GM18520 (cell line): Measurements from ENCODE around the gene HAVCR2.

ENCODE experiments used
- ATAC-seq: cut with Tn5 transposase; IDR thresholded peaks from one replicate; pipeline ENCODE4 v1.9.1; 2021; ENCODE audit not compliant: unreplicated experiment

HAVCR2 gene

GRCh38 chr5:157108976-157109375 lies at the start of gene HAVCR2:
HAVCR2 (minus strand) TSS chr5:157109044; CDS start chr5:157108983, 61 bp downstream.
- ATAC-seq = peak; percentile 80

GRCh38 chr5:157157293-157157891 lies 48.5 kb upstream of the HAVCR2 start:
- ATAC-seq = no peak

- no peak for ATAC-seq
These were observed 46.5 kb upstream of the HAVCR2 start for GRCh38 chr5:157155297-157155696.

- no peak for ATAC-seq
These were observed 42.2 kb upstream of the HAVCR2 start for GRCh38 chr5:157150995-157151394.

GRCh38 chr5:157148734-157149615 lies 40.1 kb upstream of the HAVCR2 start:
- no peak for ATAC-seq

- peak; percentile 20 for ATAC-seq
These were observed 34.5 kb upstream of the HAVCR2 start for GRCh38 chr5:157143127-157143971.

- ATAC-seq = peak; percentile 100
These were observed 33.7 kb upstream of the HAVCR2 start, which contains the start of gene MED7 for GRCh38 chr5:157142317-157143126. MED7 (minus strand) TSS chr5:157142865; CDS start chr5:157139431, 3,434 bp downstream.

- ATAC-seq = no peak
These were observed 28.8 kb upstream of the HAVCR2 start for GRCh38 chr5:157137691-157138090.

- ATAC-seq = no peak
These were observed 23.4 kb upstream of the HAVCR2 start for GRCh38 chr5:157132281-157132612.

- no peak for ATAC-seq
These were observed 22.1 kb upstream of the HAVCR2 start for GRCh38 chr5:157130925-157131324.

GRCh38 chr5:157121709-157122108 lies 12.9 kb upstream of the HAVCR2 start:
- no peak for ATAC-seq

- ATAC-seq = no peak
These were observed 11.3 kb upstream of the HAVCR2 start for GRCh38 chr5:157120102-157120501.

- ATAC-seq = peak; percentile 59
These were observed 7.7 kb upstream of the HAVCR2 start for GRCh38 chr5:157116483-157116954.

- no peak for ATAC-seq
These were observed 6.7 kb upstream of the HAVCR2 start for GRCh38 chr5:157115502-157115901.

GRCh38 chr5:157115012-157115411 lies 6.2 kb upstream of the HAVCR2 start:
- no peak for ATAC-seq

- no peak for ATAC-seq
These were observed 4.2 kb upstream of the HAVCR2 start for GRCh38 chr5:157113002-157113401.

GRCh38 chr5:157109744-157110143 lies 900 bp upstream of the HAVCR2 start:
- peak; percentile 68 for ATAC-seq

- ATAC-seq = no peak
These were observed 1.3 kb downstream of the HAVCR2 start for GRCh38 chr5:157107508-157107907.

GRCh38 chr5:157106630-157107461 lies 2.0 kb downstream of the HAVCR2 start:
- no peak for ATAC-seq
